Spleen (tissue), 11 donors: ENCODE data around the gene SNX21. TPM values are rescaled to one million over a fixed set of nuclear protein-coding genes. Genes with fewer than 3 reads are reported as not detected.
A peak's percentile ranks its signal among the peaks of the same experiment; 100 is the strongest.
"Not testable (repeated sequence)": the region's sequence is repeated elsewhere in the genome, so short reads cannot be mapped to it uniquely, and the experiment has no call there.

ENCODE experiments used
- DNase-seq: peaks from one replicate; pipeline ENCODE4 v3.0.0-alpha.2; 2020
- H3K27ac ChIP-seq, 8 donors: fragments of 200-600 bp; sonication (generic) in 7 of 8; 1 replicate in 4 of 8; 2 replicates in 4 of 8; pipeline versions ENCODE4 v1.5.0 to v1.8.0; 2016 to 2021; ENCODE audit warnings: inconsistent platforms in 4 of 8, mild to moderate bottlenecking in 4 of 8, moderate library complexity in 1 of 8
- H3K27me3 ChIP-seq, 7 donors: fragments of 200-600 bp; sonication (generic) in 6 of 7; replicated peaks in 1 of 7; 1 replicate in 4 of 7; 2 replicates in 3 of 7; pipeline versions ENCODE4 v1.5.0 to v1.8.0; 2016 to 2021; ENCODE audit warnings: inconsistent platforms in 3 of 7, mild to moderate bottlenecking in 1 of 7
- H3K36me3 ChIP-seq, 6 donors: fragments of 200-600 bp; sonication (generic) in 5 of 6; 1 replicate in 4 of 6; 2 replicates in 2 of 6; pipeline versions ENCODE4 v1.5.0 to v1.8.0; 2016 to 2021; ENCODE audit warnings: inconsistent platforms in 2 of 6
- H3K4me1 ChIP-seq, 6 donors: fragments of 200-600 bp; sonication (generic) in 5 of 6; 1 replicate in 3 of 6; 2 replicates in 3 of 6; pipeline versions ENCODE4 v1.5.0 to v1.8.0; 2016 to 2021; ENCODE audit warnings: inconsistent platforms in 3 of 6
- H3K4me3 ChIP-seq, 8 donors: fragments of 200-600 bp; sonication (generic) in 7 of 8; 1 replicate in 4 of 8; 2 replicates in 4 of 8; pipeline versions ENCODE4 v1.5.0 to v1.8.0; 2016 to 2021; ENCODE audit warnings: inconsistent platforms in 4 of 8, mild to moderate bottlenecking in 4 of 8, moderate library complexity in 2 of 8
- H3K9me3 ChIP-seq, 8 donors: fragments of 200-600 bp; sonication (generic) in 7 of 8; 1 replicate in 4 of 8; 2 replicates in 4 of 8; pipeline versions ENCODE4 v1.5.0 to v1.8.0; 2016 to 2021; ENCODE audit warnings: inconsistent platforms in 4 of 8
- CTCF ChIP-seq, 11 experiments: fragments of 200-600 bp in 7 of 11; fragments of 450-650 bp in 4 of 11; sonication (generic) in 4 of 11; IDR thresholded peaks in 8 of 11; conservative IDR thresholded peaks in 3 of 11; 1 replicate in 7 of 11; 2 replicates in 4 of 11; pipeline versions ENCODE4 v1.4.0 to v1.8.0; 2016 to 2021; ENCODE audit warnings: antibody characterized with exemption in 11 of 11, inconsistent platforms in 4 of 11, mild to moderate bottlenecking in 1 of 11
- POLR2A ChIP-seq, 3 donors: fragments of 450-650 bp; IDR thresholded peaks; one replicate each; pipeline ENCODE4 v1.5.1; 2017; ENCODE audit warnings: antibody characterized with exemption in 3 of 3, mild to moderate bottlenecking in 1 of 3
- POLR2AphosphoS5 ChIP-seq, 3 donors: sonication (generic); formaldehyde crosslinking; IDR thresholded peaks; one replicate each; pipeline ENCODE4 v1.5.1; 2017; ENCODE audit warnings: antibody characterized with exemption in 3 of 3
- WGBS, 5 donors: extraction: QIAGEN DNeasy Blood & Tissue Kit in 3 of 5; methylation state at CpG; one replicate each; pipeline versions ENCODE4 v1.1.5 to v1.1.7; 2013 to 2018; 5-methylcytosine and 5-hydroxymethylcytosine counted together
- intact Hi-C: fragments of 100-400 bp; cut with DNase I; formaldehyde crosslinking; loops from one replicate; pipeline ENCODE4 v1.15.0; 2023; ENCODE audit warnings: low total_unique reads
- polyA plus RNA-seq, 3 donors: library from polyadenylated mRNA; stranded (reverse); fragments of 200-250 nt; gene quantifications; one replicate each; pipeline ENCODE4 v1.2.1, GENCODE V29; 2013
- total RNA-seq, 7 donors: library from RNA; depleted of rRNA in 3 of 7; stranded (reverse); fragments of >200 nt in 3 of 7; fragmentation: NEBNext Ultra II Directional in 4 of 7; extraction: Animal tissue kit (Norgen Biotek cat#: 25700) in 4 of 7; gene quantifications; one replicate each; pipeline versions ENCODE4 v1.1.0 to v1.2.1, GENCODE V29; 2016 to 2021
- donor health status: healthy with polysubstance abuse.
- donor health status: DM: no; HTN: no; CAD: no; lungs with moderate emphysema.
- donor health status: DM: no; HTN: no; CAD: no.
- donor health status: Bipolar disorder and iron deficiency.
- donor health status: healthy.
- donor health status: DM: no; HTN: no; CAD: no.
- donor health status: DM: yes; HTN: yes; CAD: no.

SNX21 gene
- total and polyA plus RNA-seq, 10 donors, result 6.3 to 32.4 (median 17.2) TPM

GRCh38 chr20:45828589-45828988 lies 5.0 kb upstream of the SNX21 start:
- no peak overlapping the region for H3K4me3 ChIP-seq
- no peak for TF ChIP-seq CTCF (IDR thresholded peaks at IDR 0.05 in 8 of 11, conservative IDR thresholded peaks at IDR 0.05 in 3 of 11)
- no peak for TF ChIP-seq POLR2A (IDR thresholded peaks at IDR 0.05)
- TF ChIP-seq POLR2AphosphoS5 (IDR thresholded peaks at IDR 0.05), result no peak
- 57 to 77% (median 63%) methylated on average over 2 of the region's 2 CpGs for WGBS, 5 donors
- peak; percentile 51 for DNase-seq
- no peaks in the 10 kb centered on the region for H3K36me3 ChIP-seq
- H3K27me3 ChIP-seq, result peaks cover 0 to 12% (median 4%) of the 10 kb centered on the region in 7 donors
- H3K9me3 ChIP-seq, result no peaks in the 10 kb centered on the region
- H3K4me1 ChIP-seq, result peaks cover 6 to 39% (median 28%) of the 10 kb centered on the region in 6 donors
- intact Hi-C loops, result no loop called here
- peak overlapping the region in 5 of 8 donors; percentile 10 to 54 (median 22) for H3K27ac ChIP-seq

- H3K9me3 ChIP-seq, H3K27ac ChIP-seq, H3K36me3 ChIP-seq, H3K4me3 ChIP-seq, H3K27me3 ChIP-seq, intact Hi-C loops: not testable (repeated sequence)
- peaks cover 6 to 38% (median 27%) of the 10 kb centered on the region in 6 donors for H3K4me1 ChIP-seq
- DNase-seq, result peak; percentile 23
- WGBS, 5 donors, result 81 to 95% (median 94%) methylated on average over 4 of the region's 4 CpGs
These were observed 3.9 kb upstream of the SNX21 start for GRCh38 chr20:45829673-45830106.

GRCh38 chr20:45832619-45833018 lies 980 bp upstream of the SNX21 start:
- 62 to 81% (median 67%) methylated on average over 4 of the region's 4 CpGs for WGBS, 5 donors
- TF ChIP-seq CTCF (IDR thresholded peaks at IDR 0.05 in 8 of 11, conservative IDR thresholded peaks at IDR 0.05 in 3 of 11) (no peak), POLR2AphosphoS5 (IDR thresholded peaks at IDR 0.05) (no peak), POLR2A (IDR thresholded peaks at IDR 0.05) (no peak)
- peaks cover 19 to 62% (median 45%) of the 10 kb centered on the region in 6 donors for H3K4me1 ChIP-seq
- no peaks in the 10 kb centered on the region for H3K27me3 ChIP-seq
- DNase-seq, result no peak
- no peaks in the 10 kb centered on the region for H3K9me3 ChIP-seq
- H3K27ac ChIP-seq, result peak overlapping the region; percentile 64 to 93 (median 86)
- peak overlapping the region in 1 of 8 donors; percentile 90 for H3K4me3 ChIP-seq
- intact Hi-C loops, result no loop called here
- H3K36me3 ChIP-seq, result peaks cover 0 to 12% (median 0%) of the 10 kb centered on the region in 6 donors

- intact Hi-C loops, result no loop called here
- peak; percentile 90 for DNase-seq
- H3K4me1 ChIP-seq, result peaks cover 19 to 62% (median 46%) of the 10 kb centered on the region in 6 donors
- TF ChIP-seq CTCF (IDR thresholded peaks at IDR 0.05 in 8 of 11, conservative IDR thresholded peaks at IDR 0.05 in 3 of 11), result no peak
- TF ChIP-seq POLR2A (IDR thresholded peaks at IDR 0.05), result no peak
- peak; percentile 53 to 81 (median 72) for TF ChIP-seq POLR2AphosphoS5 (IDR thresholded peaks at IDR 0.05)
- H3K27me3 ChIP-seq, result no peaks in the 10 kb centered on the region
- H3K27ac ChIP-seq, result peak overlapping the region; percentile 64 to 93 (median 86)
- peaks cover 0 to 20% (median 6%) of the 10 kb centered on the region in 6 donors for H3K36me3 ChIP-seq
- peak overlapping the region; percentile 54 to 90 (median 68) for H3K4me3 ChIP-seq
- 9 to 23% (median 13%) methylated on average over 22 to 71 of the region's 71 CpGs for WGBS, 5 donors
- H3K9me3 ChIP-seq, result no peaks in the 10 kb centered on the region
These were observed 541 bp downstream of the SNX21 start for GRCh38 chr20:45833883-45834796.
